HepG2 (cell line): ENCODE results near the gene GORASP2. TPM values are rescaled to one million over a fixed set of nuclear protein-coding genes. Genes with fewer than 3 reads are reported as not detected.

Experiments
- ATAC-seq: fragments of 200-7000 bp; cut with Tn5 transposase; 3 replicates; pipeline ENCODE4 v1.9.1; 2020; ENCODE audit warnings: mild to moderate bottlenecking, moderate library complexity
- BruUV-seq: library from RNA; stranded (reverse); fragments of 400-500 nt; replicated peaks from 2 replicates; lab custom pipeline; 2021; lab: Mats Ljungman, UMichigan
- CTCF ChIA-PET: fragments of 300-600 bp; formaldehyde crosslinking; extraction: SDS; loops from one replicate; lab custom pipeline; 2021; ENCODE audit warnings: low total read pairs, inconsistent platforms, low intra/inter-chr PET ratio; lab: Yijun Ruan, JAX
- POLR2A ChIA-PET: fragments of 350-600 bp; sonication (Branson Sonifier 250); formaldehyde crosslinking; loops from one replicate; lab custom pipeline; 2020; ENCODE audit warnings: antibody characterized with exemption, inconsistent platforms; lab: Yijun Ruan, JAX
- DNase-seq: peaks from one replicate; pipeline ENCODE4 v3.0.0-alpha.2; 2015; ENCODE audit warnings: low spot score
- FAIRE-seq: peaks from 3 replicates; lab custom pipeline; 2011; peaks lifted over from hg19 to GRCh38; lab: Jason Lieb, UNC
- H2AFZ ChIP-seq: one replicate; pipeline ENCODE4 v1.6.1; 2011; ENCODE audit warnings: low read length, inconsistent platforms
- H3K27ac ChIP-seq: fragments of 300-600 bp; 3 replicates; pipeline ENCODE4 v1.8.0; 2011; ENCODE audit warnings: mixed run types, mild to moderate bottlenecking, mixed read lengths, low read length, inconsistent platforms; ENCODE audit not compliant: insufficient read depth; ENCODE audit errors: extremely low read length
- H3K27me3 ChIP-seq, 2 experiments: fragments of 200-600 bp in 1 of 2; 2 replicates in 1 of 2; 3 replicates in 1 of 2; pipeline versions ENCODE4 v1.6.0 to v1.8.0; 2011; ENCODE audit warnings: low read length in 2 of 2, mild to moderate bottlenecking in 2 of 2, moderate library complexity in 2 of 2, inconsistent platforms in 1 of 2; ENCODE audit not compliant: insufficient read depth in 2 of 2, control insufficient read depth in 1 of 2
- H3K36me3 ChIP-seq, 2 experiments: fragments of 200-600 bp in 1 of 2; replicated peaks in 1 of 2; 2 replicates in 1 of 2; 3 replicates in 1 of 2; pipeline versions ENCODE4 v1.5.1 to v1.8.0; 2011; ENCODE audit warnings: low read length in 2 of 2, inconsistent platforms in 1 of 2; ENCODE audit not compliant: insufficient read depth in 2 of 2, control insufficient read depth in 1 of 2
- H3K4me1 ChIP-seq: 2 replicates; pipeline ENCODE4 v1.5.1; 2012; ENCODE audit warnings: low read length, inconsistent platforms; ENCODE audit not compliant: insufficient read depth
- H3K4me2 ChIP-seq: 2 replicates; pipeline ENCODE4 v1.6.0; 2011; ENCODE audit warnings: low read depth, low read length, inconsistent platforms
- H3K4me3 ChIP-seq, 3 experiments: fragments of 200-600 bp in 1 of 3; sonication (generic), shearing (Covaris generic) in 1 of 3; replicated peaks in 1 of 3; 2 replicates each; pipeline ENCODE4 v1.5.1; 2011 to 2016; ENCODE audit warnings: low read length in 3 of 3, inconsistent platforms in 2 of 3, low read depth in 2 of 3, mild to moderate bottlenecking in 2 of 3, control low read depth in 1 of 3, mixed read lengths in 1 of 3; ENCODE audit not compliant: insufficient read depth in 1 of 3
- H3K79me2 ChIP-seq: one replicate; pipeline ENCODE4 v1.6.1; 2011; ENCODE audit warnings: low read length, inconsistent platforms; ENCODE audit not compliant: insufficient read depth
- H3K9ac ChIP-seq: 2 replicates; pipeline ENCODE4 v1.6.0; 2011; ENCODE audit warnings: mild to moderate bottlenecking, low read depth, low read length, inconsistent platforms; ENCODE audit not compliant: insufficient read depth
- H3K9me3 ChIP-seq: 2 replicates; pipeline ENCODE4 v1.5.1; 2012; ENCODE audit warnings: mild to moderate bottlenecking, low read length
- H4K20me1 ChIP-seq: 2 replicates; pipeline ENCODE4 v1.6.0; 2011; ENCODE audit warnings: inconsistent platforms, mild to moderate bottlenecking, low read length, moderate library complexity; ENCODE audit not compliant: insufficient read depth
- ELF3 ChIP-seq: IDR thresholded peaks from 2 replicates; pipeline ENCODE4 v1.6.1; 2016; ENCODE audit warnings: missing genetic modification reagents, missing compliant biosample characterization
- FLYWCH1 ChIP-seq: sonication (generic); formaldehyde crosslinking; IDR thresholded peaks from 2 replicates; pipeline ENCODE4 v1.8.1; 2023; ENCODE audit warnings: mild to moderate bottlenecking, missing genetic modification reagents
- MYNN ChIP-seq: sonication (generic); formaldehyde crosslinking; IDR thresholded peaks from 2 replicates; pipeline ENCODE4 v1.4.0; 2020; ENCODE audit warnings: mild to moderate bottlenecking, low read depth, missing genetic modification reagents
- NFIC ChIP-seq: IDR thresholded peaks from 2 replicates; pipeline ENCODE4 v1.6.1; 2012; ENCODE audit warnings: mild to moderate bottlenecking, low read length, inconsistent platforms
- NPAS2 ChIP-seq: sonication (generic); formaldehyde crosslinking; IDR thresholded peaks from 2 replicates; pipeline ENCODE4 v1.8.0; 2022; ENCODE audit warnings: mild to moderate bottlenecking, missing genetic modification reagents, borderline replicate concordance
- NRL ChIP-seq: sonication (generic); formaldehyde crosslinking; IDR thresholded peaks from 2 replicates; pipeline ENCODE4 v1.5.0; 2020; ENCODE audit warnings: missing genetic modification reagents, mild to moderate bottlenecking, moderate library complexity, borderline replicate concordance
- PAF1 ChIP-seq: IDR thresholded peaks from 2 replicates; pipeline ENCODE4 v1.6.1; 2016; ENCODE audit warnings: missing genetic modification reagents, missing compliant biosample characterization
- RXRA ChIP-seq: sonication (generic); formaldehyde crosslinking; IDR thresholded peaks from 2 replicates; pipeline ENCODE4 v1.5.1; 2020; ENCODE audit warnings: missing genetic modification reagents
- ZKSCAN5 ChIP-seq: sonication (generic); formaldehyde crosslinking; IDR thresholded peaks from 2 replicates; pipeline ENCODE4 v1.5.1; 2020; ENCODE audit warnings: mild to moderate bottlenecking, missing genetic modification reagents
- ZNF296 ChIP-seq: sonication (generic); formaldehyde crosslinking; conservative IDR thresholded peaks from 2 replicates; pipeline ENCODE4 v1.5.0; 2020; ENCODE audit warnings: mild to moderate bottlenecking, missing genetic modification reagents
- ZNF496 ChIP-seq: sonication (generic); formaldehyde crosslinking; IDR thresholded peaks from 2 replicates; pipeline ENCODE4 v1.8.1; 2023; ENCODE audit warnings: mild to moderate bottlenecking, moderate library complexity, missing genetic modification reagents; ENCODE audit not compliant: insufficient replicate concordance
- ZNF614 ChIP-seq: IDR thresholded peaks from 2 replicates; pipeline ENCODE4 v1.6.1; 2018; ENCODE audit warnings: missing biosample characterization, missing genetic modification reagents, inconsistent platforms, borderline replicate concordance
- ZNF660 ChIP-seq: sonication (generic); formaldehyde crosslinking; IDR thresholded peaks from 2 replicates; pipeline ENCODE4 v1.5.1; 2020; ENCODE audit warnings: mild to moderate bottlenecking, low read depth, missing genetic modification reagents, borderline replicate concordance
- WGBS: methylation state at CpG from one replicate; pipeline ENCODE4 v1.1.6; 2017; ENCODE audit warnings: low lambda C conversion rate; 5-methylcytosine and 5-hydroxymethylcytosine counted together
- in situ Hi-C: cut with HindIII; loops from 2 replicates; pipeline ENCODE4 v1.10.0; 2017; ENCODE audit warnings: low pct_unique_long_range_greater_than_20kb; ENCODE audit not compliant: extremely low pct_ligation_motif_present
- intact Hi-C: fragments of 100-400 bp; cut with micrococcal nuclease; formaldehyde crosslinking; loops from one replicate; pipeline ENCODE4 v1.10.0; 2022; ENCODE audit not compliant: unreplicated experiment
- polyA plus RNA-seq, 8 experiments: library from polyadenylated mRNA; depleted of rRNA in 3 of 8; stranded (reverse) in 7 of 8; unstranded in 1 of 8; fragments of >200 nt; fragmentation: Illumina TruSeq in 4 of 8; extraction: Trizol in 4 of 8; gene quantifications; 2 replicates each; pipeline versions ENCODE4 v1.2.1 to v1.2.3, GENCODE V29; 2011 to 2016; ENCODE audit warnings: low read depth in 4 of 8, missing spikeins in 1 of 8, mixed read lengths in 1 of 8; ENCODE audit not compliant: insufficient read depth in 1 of 8
- total RNA-seq, 5 experiments: library from RNA; depleted of rRNA; stranded (reverse); fragments of >200 nt; fragmentation: Illumina TruSeq; extraction: Trizol; gene quantifications; 2 replicates each; pipeline ENCODE4 v1.2.3, GENCODE V29; 2016; ENCODE audit warnings: low read depth in 1 of 5
- TF ChIP-seq, protein P1 (sequence below): sonication (generic); formaldehyde crosslinking; conservative IDR thresholded peaks from 2 replicates; pipeline ENCODE4 v1.8.1; 2023; ENCODE audit warnings: missing genetic modification reagents
- TF ChIP-seq, protein P2 (sequence below): fragments of 450-650 bp; IDR thresholded peaks from 2 replicates; pipeline ENCODE4 v1.6.1; 2017; ENCODE audit warnings: mild to moderate bottlenecking

GORASP2 gene
- total and polyA plus RNA-seq, 2 of the 13 experiments (the other 11 are each of a cell fraction or from before 2014, with no cell fraction given): 103 to 239 TPM

DNA sequence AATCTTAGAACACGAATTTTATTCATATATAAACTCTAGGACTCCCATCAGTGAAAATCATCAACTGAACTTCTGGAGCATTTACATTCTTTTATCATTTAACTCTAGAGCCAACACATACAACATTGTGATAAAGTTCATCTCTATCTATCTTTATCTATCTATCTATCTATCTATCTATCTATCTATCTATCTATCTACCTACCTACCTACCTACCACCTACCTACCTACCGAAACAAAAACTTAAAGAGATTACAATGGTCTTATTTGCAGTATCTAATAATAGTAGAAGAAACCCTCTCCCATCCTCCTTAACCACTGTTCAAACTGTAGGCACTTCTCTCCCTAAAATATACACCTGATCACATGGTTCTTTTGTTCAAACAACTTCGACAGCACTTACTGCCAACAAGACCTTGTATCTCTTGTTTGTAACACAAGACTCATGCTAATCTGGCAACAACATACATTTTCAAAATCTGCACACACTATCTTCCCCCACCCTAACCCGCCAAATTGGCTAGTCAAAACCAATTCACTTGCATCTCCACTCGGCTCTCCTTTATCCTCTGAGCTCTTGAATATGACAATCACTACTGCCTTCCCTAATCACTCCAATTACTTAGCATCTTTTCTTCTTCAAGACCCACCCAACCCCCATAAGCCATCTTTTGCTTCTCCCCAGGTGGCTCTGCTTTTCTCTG, 69.0 kb downstream of the GORASP2 start:
- intact Hi-C loops: no loop called here
- FAIRE-seq (no peak), ATAC-seq (no peak), DNase-seq (no peak)
- CTCF ChIA-PET: no interaction called here
- H3K36me3 ChIP-seq: peaks cover 20 to 67% of the 10 kb centered on the region in 2 experiments
- H4K20me1 ChIP-seq: no peaks in the 10 kb centered on the region
- H3K4me3 ChIP-seq: no peak overlapping the region
- H2AFZ ChIP-seq: no peak overlapping the region
- POLR2A ChIA-PET: no interaction called here
- WGBS: 90% methylated on average over 5 of the region's 5 CpGs
- H3K9me3 ChIP-seq: no peaks in the 10 kb centered on the region
- no TSS peak for BruUV-seq
- no peak overlapping the region for H3K9ac ChIP-seq
- no peak overlapping the region for H3K4me2 ChIP-seq
- in situ Hi-C loops: no loop called here
- TF ChIP-seq ELF3 (CRISPR knock-in tag): no peak
- no peak for TF ChIP-seq ZNF614 (CRISPR knock-in tag)
- no peak for TF ChIP-seq NFIC
- TF ChIP-seq, protein P1, sequence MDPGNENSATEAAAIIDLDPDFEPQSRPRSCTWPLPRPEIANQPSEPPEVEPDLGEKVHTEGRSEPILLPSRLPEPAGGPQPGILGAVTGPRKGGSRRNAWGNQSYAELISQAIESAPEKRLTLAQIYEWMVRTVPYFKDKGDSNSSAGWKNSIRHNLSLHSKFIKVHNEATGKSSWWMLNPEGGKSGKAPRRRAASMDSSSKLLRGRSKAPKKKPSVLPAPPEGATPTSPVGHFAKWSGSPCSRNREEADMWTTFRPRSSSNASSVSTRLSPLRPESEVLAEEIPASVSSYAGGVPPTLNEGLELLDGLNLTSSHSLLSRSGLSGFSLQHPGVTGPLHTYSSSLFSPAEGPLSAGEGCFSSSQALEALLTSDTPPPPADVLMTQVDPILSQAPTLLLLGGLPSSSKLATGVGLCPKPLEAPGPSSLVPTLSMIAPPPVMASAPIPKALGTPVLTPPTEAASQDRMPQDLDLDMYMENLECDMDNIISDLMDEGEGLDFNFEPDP (CRISPR knock-in tag): no peak
- TF ChIP-seq, protein P2, sequence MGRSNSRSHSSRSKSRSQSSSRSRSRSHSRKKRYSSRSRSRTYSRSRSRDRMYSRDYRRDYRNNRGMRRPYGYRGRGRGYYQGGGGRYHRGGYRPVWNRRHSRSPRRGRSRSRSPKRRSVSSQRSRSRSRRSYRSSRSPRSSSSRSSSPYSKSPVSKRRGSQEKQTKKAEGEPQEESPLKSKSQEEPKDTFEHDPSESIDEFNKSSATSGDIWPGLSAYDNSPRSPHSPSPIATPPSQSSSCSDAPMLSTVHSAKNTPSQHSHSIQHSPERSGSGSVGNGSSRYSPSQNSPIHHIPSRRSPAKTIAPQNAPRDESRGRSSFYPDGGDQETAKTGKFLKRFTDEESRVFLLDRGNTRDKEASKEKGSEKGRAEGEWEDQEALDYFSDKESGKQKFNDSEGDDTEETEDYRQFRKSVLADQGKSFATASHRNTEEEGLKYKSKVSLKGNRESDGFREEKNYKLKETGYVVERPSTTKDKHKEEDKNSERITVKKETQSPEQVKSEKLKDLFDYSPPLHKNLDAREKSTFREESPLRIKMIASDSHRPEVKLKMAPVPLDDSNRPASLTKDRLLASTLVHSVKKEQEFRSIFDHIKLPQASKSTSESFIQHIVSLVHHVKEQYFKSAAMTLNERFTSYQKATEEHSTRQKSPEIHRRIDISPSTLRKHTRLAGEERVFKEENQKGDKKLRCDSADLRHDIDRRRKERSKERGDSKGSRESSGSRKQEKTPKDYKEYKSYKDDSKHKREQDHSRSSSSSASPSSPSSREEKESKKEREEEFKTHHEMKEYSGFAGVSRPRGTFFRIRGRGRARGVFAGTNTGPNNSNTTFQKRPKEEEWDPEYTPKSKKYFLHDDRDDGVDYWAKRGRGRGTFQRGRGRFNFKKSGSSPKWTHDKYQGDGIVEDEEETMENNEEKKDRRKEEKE: no peak
- no peak for TF ChIP-seq FLYWCH1 (CRISPR knock-in tag)
- TF ChIP-seq NRL: no peak
- TF ChIP-seq MYNN (CRISPR knock-in tag): no peak
- no peak for TF ChIP-seq PAF1 (CRISPR knock-in tag)
- no peak for TF ChIP-seq RXRA (CRISPR knock-in tag)
- TF ChIP-seq ZNF660 (CRISPR knock-in tag): no peak
- TF ChIP-seq NPAS2 (CRISPR knock-in tag): no peak
- TF ChIP-seq ZNF296 (CRISPR knock-in tag): no peak
- no peak for TF ChIP-seq ZKSCAN5 (CRISPR knock-in tag)
- TF ChIP-seq ZNF496 (CRISPR knock-in tag): no peak
- no peaks in the 10 kb centered on the region for H3K79me2 ChIP-seq
- no peaks in the 10 kb centered on the region for H3K4me1 ChIP-seq
- H3K27me3 ChIP-seq: no peaks in the 10 kb centered on the region
- no peak overlapping the region for H3K27ac ChIP-seq
